ENCODE measurements around the gene PARM1.

Gene PARM1

DNA sequence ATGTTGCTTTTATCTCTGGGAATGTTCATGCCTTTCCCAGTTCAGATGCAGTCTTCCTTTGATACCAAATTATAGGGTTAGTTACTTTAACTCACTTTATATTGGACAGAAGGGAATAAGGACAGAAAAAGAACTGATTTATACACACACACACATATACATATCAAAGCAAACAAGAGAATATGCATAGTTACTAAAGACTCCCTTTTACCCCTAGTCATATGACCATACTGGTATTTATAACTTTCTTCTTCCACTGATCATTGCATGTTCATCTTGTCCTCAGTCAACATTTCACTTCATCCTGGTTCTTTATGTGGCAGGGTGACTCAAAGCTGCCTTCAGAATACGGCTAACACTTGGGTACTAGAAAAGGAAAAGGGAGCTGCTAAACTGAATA lies 120.4 kb downstream of the PARM1 start:
- Histone ChIP-seq H2AFZ (ENCODE audit: low read depth, low read length) (no peak overlapping the region), H3K36me3 (ENCODE audit: insufficient read depth, low read length) (no peaks in the 10 kb centered on the region), H3K9me3 (ENCODE audit: low read length) (no peaks in the 10 kb centered on the region), H3K4me1 (ENCODE audit: insufficient read depth, low read length) (no peaks in the 10 kb centered on the region), H3K4me3 (ENCODE audit: low read length) (no peak overlapping the region), H3K27me3 (ENCODE audit: insufficient read depth, low read length) (no peaks in the 10 kb centered on the region)

DNA sequence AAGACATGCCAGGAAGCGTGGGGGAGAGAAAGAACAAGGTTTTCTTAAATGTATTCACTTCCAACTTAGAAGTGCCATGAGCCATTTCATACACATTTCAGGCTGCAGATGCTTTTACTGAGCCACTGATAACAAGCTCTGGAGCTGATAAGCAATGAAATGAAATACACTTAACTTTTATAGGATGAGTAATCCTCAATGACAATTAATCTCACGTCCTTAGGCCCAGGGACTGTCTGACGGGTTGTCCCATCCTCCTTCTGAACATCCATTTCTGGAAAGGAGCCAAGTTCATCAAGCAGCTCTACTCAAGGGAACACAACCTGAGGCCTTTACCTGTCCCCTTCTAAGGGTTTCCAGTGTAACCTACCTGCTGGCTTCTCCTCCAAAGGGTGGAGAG lies 121.2 kb downstream of the PARM1 start:
- H3K36me3 ChIP-seq (ENCODE audit: insufficient read depth, low read length): no peaks in the 10 kb centered on the region
- H3K27me3 ChIP-seq (ENCODE audit: insufficient read depth, low read length): no peaks in the 10 kb centered on the region
- no peak overlapping the region for H3K4me3 ChIP-seq (ENCODE audit: low read length)
- H2AFZ ChIP-seq (ENCODE audit: low read depth, low read length): no peak overlapping the region
- no peaks in the 10 kb centered on the region for H3K4me1 ChIP-seq (ENCODE audit: insufficient read depth, low read length)
- no peaks in the 10 kb centered on the region for H3K9me3 ChIP-seq (ENCODE audit: low read length)

GRCh38 chr4:75056277-75056676 lies 123.4 kb downstream of the PARM1 start:
- Histone ChIP-seq H2AFZ (ENCODE audit: low read depth, low read length) (no peak overlapping the region), H3K4me3 (ENCODE audit: low read length) (no peak overlapping the region), H3K36me3 (ENCODE audit: insufficient read depth, low read length) (no peaks in the 10 kb centered on the region), H3K4me1 (ENCODE audit: insufficient read depth, low read length) (no peaks in the 10 kb centered on the region), H3K27me3 (ENCODE audit: insufficient read depth, low read length) (no peaks in the 10 kb centered on the region), H3K9me3 (ENCODE audit: low read length) (no peaks in the 10 kb centered on the region)

DNA sequence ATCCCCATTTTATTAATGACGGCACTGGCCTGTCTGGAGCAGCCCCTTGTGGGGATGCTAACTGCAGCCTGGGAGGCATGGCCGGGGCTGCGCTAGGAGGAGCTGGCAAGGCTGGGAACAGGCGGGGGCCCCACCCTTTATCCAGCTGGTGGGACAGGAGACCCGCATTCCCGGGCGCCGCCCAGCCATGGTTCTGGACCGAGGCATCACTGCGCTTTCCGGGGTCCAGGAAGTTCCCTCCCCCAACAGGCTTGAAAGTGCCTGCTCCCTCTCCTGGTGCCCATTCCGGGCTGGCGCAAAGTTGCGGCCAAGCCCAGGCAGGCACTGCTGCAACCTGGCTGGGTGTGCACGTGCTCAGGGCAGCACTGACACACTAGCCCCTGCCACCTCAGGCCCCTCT lies 124.5 kb downstream of the PARM1 start:
- no peak overlapping the region for H2AFZ ChIP-seq (ENCODE audit: low read depth, low read length)
- H3K9me3 ChIP-seq (ENCODE audit: low read length): no peaks in the 10 kb centered on the region
- no peak overlapping the region for H3K4me3 ChIP-seq (ENCODE audit: low read length)
- H3K4me1 ChIP-seq (ENCODE audit: insufficient read depth, low read length): no peaks in the 10 kb centered on the region
- no peaks in the 10 kb centered on the region for H3K27me3 ChIP-seq (ENCODE audit: insufficient read depth, low read length)
- no peaks in the 10 kb centered on the region for H3K36me3 ChIP-seq (ENCODE audit: insufficient read depth, low read length)

- no peaks in the 10 kb centered on the region for H3K36me3 ChIP-seq (ENCODE audit: insufficient read depth, low read length)
- H2AFZ ChIP-seq (ENCODE audit: low read depth, low read length): no peak overlapping the region
- H3K4me3 ChIP-seq (ENCODE audit: low read length): no peak overlapping the region
- H3K9me3 ChIP-seq (ENCODE audit: low read length): no peaks in the 10 kb centered on the region
- H3K4me1 ChIP-seq (ENCODE audit: insufficient read depth, low read length): no peaks in the 10 kb centered on the region
- H3K27me3 ChIP-seq (ENCODE audit: insufficient read depth, low read length): no peaks in the 10 kb centered on the region
These were observed 125.6 kb downstream of the PARM1 start for GRCh38 chr4:75058486-75058885.

- no peak overlapping the region for H3K4me3 ChIP-seq (ENCODE audit: low read length)
- no peaks in the 10 kb centered on the region for H3K27me3 ChIP-seq (ENCODE audit: insufficient read depth, low read length)
- no peaks in the 10 kb centered on the region for H3K9me3 ChIP-seq (ENCODE audit: low read length)
- no peak overlapping the region for H2AFZ ChIP-seq (ENCODE audit: low read depth, low read length)
- H3K36me3 ChIP-seq (ENCODE audit: insufficient read depth, low read length): no peaks in the 10 kb centered on the region
- H3K4me1 ChIP-seq (ENCODE audit: insufficient read depth, low read length): no peaks in the 10 kb centered on the region
These were observed 130.5 kb downstream of the PARM1 start for GRCh38 chr4:75063433-75063832.

- no peaks in the 10 kb centered on the region for H3K4me1 ChIP-seq (ENCODE audit: insufficient read depth, low read length)
- H2AFZ ChIP-seq (ENCODE audit: low read depth, low read length): no peak overlapping the region
- no peaks in the 10 kb centered on the region for H3K9me3 ChIP-seq (ENCODE audit: low read length)
- no peaks in the 10 kb centered on the region for H3K36me3 ChIP-seq (ENCODE audit: insufficient read depth, low read length)
- no peaks in the 10 kb centered on the region for H3K27me3 ChIP-seq (ENCODE audit: insufficient read depth, low read length)
- no peak overlapping the region for H3K4me3 ChIP-seq (ENCODE audit: low read length)
These were observed 133.0 kb downstream of the PARM1 start for GRCh38 chr4:75065909-75066308.

DNA sequence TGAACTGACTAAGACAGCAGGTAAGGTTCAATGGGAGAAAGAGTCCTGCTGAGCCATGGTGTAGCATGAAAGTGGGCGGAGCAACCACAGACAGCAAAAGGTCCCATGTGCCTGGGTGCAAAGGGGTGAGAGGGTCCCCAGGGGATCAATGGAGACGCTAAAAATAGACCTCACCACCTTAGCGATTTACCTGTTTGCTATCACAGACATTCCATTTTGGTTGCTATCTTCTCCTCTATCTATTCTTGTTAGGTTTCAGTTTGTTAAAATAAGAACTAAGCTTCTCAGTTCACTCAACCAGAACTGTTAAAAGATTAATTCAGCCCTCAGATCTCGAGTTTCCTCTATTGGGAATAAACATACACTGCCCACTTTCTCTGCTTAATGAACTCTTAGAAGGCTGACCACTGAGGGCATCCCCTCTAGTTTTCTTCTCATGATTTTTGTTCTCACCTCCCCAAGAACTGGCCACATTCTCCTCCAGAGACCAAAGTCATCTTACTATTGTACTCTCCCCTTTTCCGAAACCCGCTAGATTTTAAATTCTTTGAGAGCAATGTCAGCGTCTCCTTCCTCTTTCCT lies 136.7 kb downstream of the PARM1 start:
- Histone ChIP-seq H3K4me1 (ENCODE audit: insufficient read depth, low read length) (no peaks in the 10 kb centered on the region), H3K27me3 (ENCODE audit: insufficient read depth, low read length) (no peaks in the 10 kb centered on the region), H3K36me3 (ENCODE audit: insufficient read depth, low read length) (no peaks in the 10 kb centered on the region), H3K9me3 (ENCODE audit: low read length) (no peaks in the 10 kb centered on the region), H3K4me3 (ENCODE audit: low read length) (no peak overlapping the region), H2AFZ (ENCODE audit: low read depth, low read length) (no peak overlapping the region)

DNA sequence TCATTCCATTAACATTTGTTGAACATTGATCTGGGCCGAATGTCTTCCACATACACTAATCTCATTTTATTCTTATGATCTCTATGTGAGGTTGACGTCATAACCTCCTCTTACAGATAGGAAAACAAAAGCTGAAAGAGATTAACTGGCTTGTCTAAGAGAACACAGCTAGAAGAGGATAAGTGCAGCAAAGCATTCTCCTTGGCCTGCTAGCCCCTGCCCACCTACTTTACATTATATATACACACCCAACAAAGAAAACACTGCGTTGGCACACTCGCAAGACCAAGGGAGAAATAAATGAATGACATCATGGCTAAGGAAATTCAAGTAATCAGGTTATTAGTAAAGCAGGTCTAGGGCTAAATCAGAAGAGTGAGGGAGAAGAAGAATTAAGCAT lies 138.4 kb downstream of the PARM1 start:
- no peaks in the 10 kb centered on the region for H3K4me1 ChIP-seq (ENCODE audit: insufficient read depth, low read length)
- H3K36me3 ChIP-seq (ENCODE audit: insufficient read depth, low read length): no peaks in the 10 kb centered on the region
- no peak overlapping the region for H3K4me3 ChIP-seq (ENCODE audit: low read length)
- H3K27me3 ChIP-seq (ENCODE audit: insufficient read depth, low read length): no peaks in the 10 kb centered on the region
- H2AFZ ChIP-seq (ENCODE audit: low read depth, low read length): no peak overlapping the region
- H3K9me3 ChIP-seq (ENCODE audit: low read length): no peaks in the 10 kb centered on the region

- no peaks in the 10 kb centered on the region for H3K27me3 ChIP-seq (ENCODE audit: insufficient read depth, low read length)
- H3K4me1 ChIP-seq (ENCODE audit: insufficient read depth, low read length): peaks cover 15% of the 10 kb centered on the region
- H2AFZ ChIP-seq (ENCODE audit: low read depth, low read length): no peak overlapping the region
- no peaks in the 10 kb centered on the region for H3K36me3 ChIP-seq (ENCODE audit: insufficient read depth, low read length)
- H3K4me3 ChIP-seq (ENCODE audit: low read length): no peak overlapping the region
- no peaks in the 10 kb centered on the region for H3K9me3 ChIP-seq (ENCODE audit: low read length)
These were observed 148.0 kb downstream of the PARM1 start for GRCh38 chr4:75080888-75081287.

DNA sequence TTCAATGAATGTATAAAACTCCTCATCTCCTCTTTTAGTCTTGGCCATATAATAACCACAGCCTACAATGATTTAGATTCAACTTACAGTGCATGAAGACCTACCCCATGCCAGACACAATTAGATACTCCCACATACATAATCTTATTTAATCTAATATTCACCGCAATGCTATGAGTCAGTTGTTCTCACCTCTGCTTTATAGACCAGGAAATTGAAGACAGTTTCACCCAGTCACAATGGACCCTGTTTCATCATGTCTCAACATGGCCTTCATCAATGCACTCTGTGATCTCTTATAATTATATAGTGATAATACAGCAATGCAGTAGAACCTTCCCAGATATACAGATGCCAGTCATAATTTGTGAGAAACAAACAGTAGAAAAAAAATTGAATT lies 148.6 kb downstream of the PARM1 start:
- H2AFZ ChIP-seq (ENCODE audit: low read depth, low read length): no peak overlapping the region
- no peak overlapping the region for H3K4me3 ChIP-seq (ENCODE audit: low read length)
- no peaks in the 10 kb centered on the region for H3K27me3 ChIP-seq (ENCODE audit: insufficient read depth, low read length)
- H3K4me1 ChIP-seq (ENCODE audit: insufficient read depth, low read length): peaks cover 15% of the 10 kb centered on the region
- no peaks in the 10 kb centered on the region for H3K9me3 ChIP-seq (ENCODE audit: low read length)
- H3K36me3 ChIP-seq (ENCODE audit: insufficient read depth, low read length): no peaks in the 10 kb centered on the region

- Histone ChIP-seq H3K36me3 (ENCODE audit: insufficient read depth, low read length) (no peaks in the 10 kb centered on the region), H3K4me1 (ENCODE audit: insufficient read depth, low read length) (peaks cover 15% of the 10 kb centered on the region), H3K27me3 (ENCODE audit: insufficient read depth, low read length) (no peaks in the 10 kb centered on the region), H3K9me3 (ENCODE audit: low read length) (no peaks in the 10 kb centered on the region), H3K4me3 (ENCODE audit: low read length) (no peak overlapping the region), H2AFZ (ENCODE audit: low read depth, low read length) (no peak overlapping the region)
These were observed 154.5 kb downstream of the PARM1 start for GRCh38 chr4:75087416-75087815.

DNA sequence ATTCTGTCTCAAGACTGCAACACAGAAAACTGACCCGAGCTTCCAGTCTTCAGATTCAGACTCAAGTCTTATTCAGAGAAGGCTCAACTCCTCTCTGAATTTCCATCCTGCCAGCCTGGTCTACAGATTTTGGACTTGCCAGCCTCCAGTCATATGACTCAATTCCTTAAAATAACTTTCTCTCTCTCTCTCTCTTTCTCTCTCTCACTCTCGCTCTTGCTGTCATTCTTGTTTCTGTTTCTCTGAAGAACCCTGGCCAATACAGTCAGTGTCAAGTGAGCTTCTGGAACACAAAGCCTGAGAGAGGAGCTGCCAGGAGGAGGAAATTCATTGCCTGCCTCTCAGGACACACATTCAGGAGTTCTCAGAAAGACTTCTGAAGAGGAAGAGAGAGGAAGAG lies 154.9 kb downstream of the PARM1 start:
- H3K4me3 ChIP-seq (ENCODE audit: low read length): no peak overlapping the region
- H3K27me3 ChIP-seq (ENCODE audit: insufficient read depth, low read length): no peaks in the 10 kb centered on the region
- H3K36me3 ChIP-seq (ENCODE audit: insufficient read depth, low read length): no peaks in the 10 kb centered on the region
- peaks cover 13% of the 10 kb centered on the region for H3K4me1 ChIP-seq (ENCODE audit: insufficient read depth, low read length)
- no peak overlapping the region for H2AFZ ChIP-seq (ENCODE audit: low read depth, low read length)
- H3K9me3 ChIP-seq (ENCODE audit: low read length): no peaks in the 10 kb centered on the region

- no peaks in the 10 kb centered on the region for H3K4me1 ChIP-seq (ENCODE audit: insufficient read depth, low read length)
- no peak overlapping the region for H3K4me3 ChIP-seq (ENCODE audit: low read length)
- no peak overlapping the region for H2AFZ ChIP-seq (ENCODE audit: low read depth, low read length)
- no peaks in the 10 kb centered on the region for H3K36me3 ChIP-seq (ENCODE audit: insufficient read depth, low read length)
- no peaks in the 10 kb centered on the region for H3K27me3 ChIP-seq (ENCODE audit: insufficient read depth, low read length)
- H3K9me3 ChIP-seq (ENCODE audit: low read length): no peaks in the 10 kb centered on the region
These were observed 156.3 kb downstream of the PARM1 start for GRCh38 chr4:75089206-75089605.

All from neuron (in vitro differentiated cells).